Fibroblast of upper back skin (primary cell): ENCODE measurements around the gene MEF2B.
"Not testable (repeated sequence)": the region's sequence is repeated elsewhere in the genome, so short reads cannot be mapped to it uniquely, and the experiment has no call there.

Experiments
- DNase-seq: peaks from one replicate; pipeline ENCODE4 v3.0.0-alpha.2; 2013

The MEF2B gene

DNA sequence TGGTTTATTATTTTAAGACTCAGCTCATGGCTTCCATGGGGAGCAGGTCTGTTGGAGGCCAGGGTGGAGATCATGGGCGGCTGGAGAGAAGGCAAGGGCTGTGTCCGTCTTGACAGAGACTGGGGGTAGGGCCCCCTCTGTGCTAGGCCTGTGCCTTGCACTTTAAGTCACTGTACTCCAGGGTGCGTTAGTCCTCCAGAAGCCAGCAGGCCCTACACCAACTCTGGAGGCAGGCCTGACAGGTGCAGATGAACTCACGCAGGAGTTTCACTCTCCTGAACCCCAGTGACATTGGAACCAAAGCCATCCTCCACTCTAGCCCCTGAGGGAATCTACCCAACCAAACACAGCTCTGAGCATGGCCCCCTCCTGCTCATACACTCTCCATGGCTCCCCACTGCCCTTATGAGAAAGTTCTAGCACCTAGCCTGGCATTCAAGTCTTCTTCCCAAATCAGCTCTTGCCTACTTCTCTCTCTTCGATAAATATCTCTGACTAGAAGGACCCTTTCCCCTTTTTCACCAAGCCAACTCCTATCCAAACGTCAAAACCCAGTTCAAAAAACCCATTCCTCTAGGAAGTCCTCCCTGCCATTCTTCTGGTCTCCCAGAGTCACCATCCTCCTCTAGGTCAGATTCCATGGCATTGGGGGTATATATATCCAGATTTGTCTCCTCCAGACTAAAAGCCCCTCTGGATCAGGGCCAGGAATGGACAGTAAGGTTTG lies 15.1 kb downstream of the MEF2B start:
- no peak for DNase-seq

DNA sequence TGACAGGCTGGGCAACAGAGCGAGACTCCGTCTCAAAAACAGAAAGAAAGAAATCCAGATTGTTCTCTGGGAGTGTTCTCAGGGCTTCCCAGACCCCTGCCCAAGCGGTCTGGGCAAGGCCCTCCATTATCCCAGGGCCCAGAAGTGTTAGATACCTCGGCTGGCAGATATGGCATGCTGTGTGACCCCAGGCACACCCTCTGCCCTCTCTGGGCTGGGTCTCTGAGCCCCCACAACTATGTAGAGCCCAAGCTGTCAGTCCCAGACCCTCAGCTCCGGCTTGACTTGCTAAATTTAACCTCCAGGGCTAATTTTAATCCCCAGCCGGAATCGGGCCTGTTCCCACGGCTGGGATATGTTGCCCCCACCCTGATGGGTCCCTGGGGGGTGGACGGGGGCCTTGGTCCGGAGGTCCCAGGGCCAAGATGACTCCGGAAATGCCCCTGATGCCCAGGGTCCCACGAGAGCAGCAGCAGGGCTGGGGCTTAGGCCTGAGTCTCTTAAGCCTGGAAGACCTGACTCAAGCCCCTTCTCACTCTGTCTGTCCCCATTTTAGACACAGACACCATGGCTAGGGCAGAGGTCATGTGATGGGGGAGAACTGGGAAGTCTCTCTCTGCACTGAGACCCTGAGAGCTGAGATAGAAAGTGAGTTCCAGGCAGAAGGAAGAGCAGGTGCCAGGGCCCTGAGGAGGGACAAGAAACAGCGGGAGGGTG lies 17.2 kb downstream of the MEF2B start:
- DNase-seq, result no peak

GRCh38 chr19:19151418-19151817 lies 18.6 kb downstream of the MEF2B start:
- no peak for DNase-seq

DNA sequence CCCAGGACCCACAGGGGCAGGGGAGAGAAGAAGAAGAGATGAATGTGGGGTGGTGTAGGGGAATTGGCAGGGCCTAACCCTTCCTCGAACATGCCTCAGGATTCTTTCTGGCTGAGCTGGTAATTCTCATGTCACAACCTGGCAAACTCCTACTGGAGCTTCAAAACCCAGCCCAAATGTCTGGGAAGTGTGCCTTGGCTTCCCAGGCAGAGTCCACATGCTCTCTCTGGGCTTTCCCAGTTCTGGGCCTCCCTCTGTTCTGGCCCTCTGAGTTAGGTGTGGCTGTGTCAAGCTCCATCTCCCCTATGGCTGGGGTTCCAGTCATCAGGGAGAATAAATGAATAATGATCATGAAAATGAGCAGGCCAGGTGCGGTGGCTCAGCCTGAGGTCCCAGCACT lies 20.6 kb downstream of the MEF2B start:
- DNase-seq, result no peak

GRCh38 chr19:19148504-19148903 lies 21.6 kb downstream of the MEF2B start:
- DNase-seq, result not testable (repeated sequence)

DNA sequence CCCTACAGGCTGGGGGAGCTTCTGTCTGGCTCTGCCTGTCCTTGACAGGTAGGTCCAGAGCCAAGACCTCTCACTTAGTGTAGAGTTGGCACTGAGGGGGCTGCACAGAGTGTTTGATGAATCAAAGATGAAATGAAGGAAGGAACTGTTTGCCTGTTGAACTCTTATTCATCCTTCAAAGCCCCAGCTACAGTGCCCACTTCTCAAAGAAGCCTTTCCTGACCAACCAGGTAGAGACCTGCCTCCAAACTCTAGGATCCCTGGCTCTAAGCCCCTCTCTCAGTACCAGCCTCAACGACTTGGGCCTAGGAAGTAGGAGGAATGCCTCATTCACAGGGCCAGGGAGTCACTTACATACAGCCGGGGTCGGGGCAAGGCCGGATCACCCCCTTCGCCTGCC lies 22.7 kb downstream of the MEF2B start:
- DNase-seq, result no peak

DNA sequence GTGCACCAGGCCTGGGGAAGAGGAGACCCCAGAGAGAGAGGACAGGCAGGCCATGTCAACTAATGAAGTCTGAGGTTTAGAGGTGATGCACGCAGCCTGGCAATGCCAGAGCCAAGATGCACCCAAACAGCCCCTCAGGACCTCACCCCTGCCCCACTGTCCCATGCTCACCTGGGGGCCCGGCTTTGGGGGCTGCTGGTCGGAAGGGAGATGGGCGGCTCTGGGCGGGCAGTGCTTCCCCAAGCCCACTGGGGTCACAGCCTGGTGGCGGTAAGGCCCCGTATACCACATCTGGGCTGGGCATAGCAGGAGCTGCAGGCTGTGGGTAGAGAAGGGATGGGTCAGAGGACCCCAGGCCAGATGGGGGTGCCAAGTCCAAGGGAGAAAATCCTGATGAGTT lies 23.2 kb downstream of the MEF2B start:
- DNase-seq, result no peak

DNA sequence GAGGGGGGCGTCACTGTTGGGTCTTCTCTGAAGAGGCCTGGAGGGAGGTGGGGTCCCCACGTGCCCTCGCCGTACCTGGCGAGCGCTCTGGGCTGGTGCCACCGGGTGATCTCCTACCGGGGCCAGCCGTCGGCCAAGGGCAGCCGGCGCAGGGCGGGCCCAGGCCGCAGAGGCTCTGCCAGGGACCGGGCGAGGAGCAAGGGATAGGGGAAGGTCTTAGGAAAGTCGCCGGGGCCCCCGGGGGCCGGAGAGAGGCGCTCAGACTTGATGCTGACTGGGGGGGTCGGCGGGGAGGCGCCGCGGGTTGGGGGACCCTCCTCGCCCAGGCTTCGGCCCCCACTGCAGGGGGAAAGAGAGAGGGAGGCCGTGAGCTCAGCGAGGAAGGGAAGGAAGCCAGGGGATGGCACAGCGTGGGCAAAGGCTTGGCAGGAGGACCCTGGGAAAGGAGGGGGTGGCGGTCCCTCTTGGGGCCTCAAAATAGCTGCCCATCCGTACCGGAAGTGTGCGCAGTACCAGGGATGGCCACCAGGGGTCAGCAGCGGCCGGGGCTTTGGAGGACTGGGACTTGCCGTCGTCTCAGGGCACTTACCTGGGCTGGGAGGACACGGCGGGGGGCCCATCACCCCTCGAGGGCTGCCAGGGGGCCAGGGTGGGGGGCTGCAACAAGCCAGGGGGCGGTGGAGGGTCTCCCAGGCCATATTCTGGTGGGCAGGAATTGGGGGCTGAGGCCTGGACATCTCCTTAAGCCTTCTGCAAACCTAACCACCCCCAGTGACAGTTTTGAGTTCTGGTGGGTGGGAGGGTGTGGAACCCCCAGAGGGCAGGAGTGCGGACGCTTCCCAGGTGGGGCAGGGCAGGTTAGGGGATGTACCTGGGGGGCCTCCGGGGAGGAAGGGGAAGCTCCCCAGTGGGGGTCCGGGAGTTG lies 24.1 kb downstream of the MEF2B start:
- peak; percentile 52 for DNase-seq

DNA sequence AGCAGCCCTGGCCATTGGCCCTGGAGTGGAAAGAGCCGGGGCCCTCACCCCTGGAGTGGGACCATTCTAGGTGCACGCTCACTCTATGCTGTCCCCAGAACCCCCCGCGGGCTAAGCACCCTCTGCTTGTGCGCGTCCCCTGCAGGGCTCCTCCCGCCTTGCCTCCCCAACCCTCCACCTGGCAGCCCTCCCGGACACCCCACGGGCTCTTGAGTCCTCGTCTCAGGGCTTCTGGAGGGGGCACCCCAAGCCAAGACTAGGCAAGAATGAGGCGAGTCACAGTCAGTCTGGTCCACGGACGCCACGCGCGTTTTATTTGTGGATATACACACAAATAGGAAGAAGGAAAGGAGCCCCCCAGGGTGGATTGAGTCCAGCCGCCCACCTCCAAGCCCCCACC lies 24.8 kb downstream of the MEF2B start:
- no peak for DNase-seq

DNA sequence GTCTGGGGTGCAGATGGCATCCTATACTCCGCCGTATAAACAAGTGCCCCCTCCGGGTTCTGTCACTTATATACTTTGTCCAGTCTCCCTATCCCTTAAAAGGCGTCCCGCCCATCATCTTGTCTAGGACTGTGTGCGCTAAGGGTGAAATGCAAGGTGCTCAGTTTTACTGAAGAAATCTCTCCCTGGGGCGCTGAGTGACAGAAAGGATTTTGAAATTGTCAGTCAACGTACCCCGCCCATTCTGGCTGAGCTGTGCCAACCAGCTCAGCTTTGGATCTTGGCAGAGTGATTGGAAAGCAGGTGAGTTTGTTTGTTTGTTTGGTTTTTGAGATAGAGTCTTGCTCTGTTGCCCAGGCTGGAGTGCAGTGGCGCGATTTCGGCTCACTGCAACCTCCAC lies 27.7 kb downstream of the MEF2B start:
- DNase-seq, result no peak

GRCh38 chr19:19140476-19140875 lies 29.6 kb downstream of the MEF2B start:
- DNase-seq, result no peak

DNA sequence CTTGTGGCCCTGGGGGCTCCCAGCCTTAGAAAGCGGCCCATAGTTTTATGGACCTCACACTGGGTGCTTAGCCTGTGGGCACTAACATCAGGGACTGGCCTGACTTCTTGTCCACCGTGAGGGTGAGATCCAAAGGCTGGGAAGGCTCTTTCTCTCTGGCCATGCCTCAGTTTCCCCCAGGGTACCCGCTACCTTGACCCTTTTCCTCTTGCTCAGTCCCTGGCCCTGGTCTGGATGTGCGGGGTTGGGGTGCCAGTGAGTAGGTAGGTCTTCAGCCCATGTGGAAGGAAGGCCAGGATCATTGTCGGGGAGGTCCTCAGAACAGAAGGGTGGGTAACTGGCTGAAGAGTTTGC lies 30.2 kb downstream of the MEF2B start:
- DNase-seq, result no peak

DNA sequence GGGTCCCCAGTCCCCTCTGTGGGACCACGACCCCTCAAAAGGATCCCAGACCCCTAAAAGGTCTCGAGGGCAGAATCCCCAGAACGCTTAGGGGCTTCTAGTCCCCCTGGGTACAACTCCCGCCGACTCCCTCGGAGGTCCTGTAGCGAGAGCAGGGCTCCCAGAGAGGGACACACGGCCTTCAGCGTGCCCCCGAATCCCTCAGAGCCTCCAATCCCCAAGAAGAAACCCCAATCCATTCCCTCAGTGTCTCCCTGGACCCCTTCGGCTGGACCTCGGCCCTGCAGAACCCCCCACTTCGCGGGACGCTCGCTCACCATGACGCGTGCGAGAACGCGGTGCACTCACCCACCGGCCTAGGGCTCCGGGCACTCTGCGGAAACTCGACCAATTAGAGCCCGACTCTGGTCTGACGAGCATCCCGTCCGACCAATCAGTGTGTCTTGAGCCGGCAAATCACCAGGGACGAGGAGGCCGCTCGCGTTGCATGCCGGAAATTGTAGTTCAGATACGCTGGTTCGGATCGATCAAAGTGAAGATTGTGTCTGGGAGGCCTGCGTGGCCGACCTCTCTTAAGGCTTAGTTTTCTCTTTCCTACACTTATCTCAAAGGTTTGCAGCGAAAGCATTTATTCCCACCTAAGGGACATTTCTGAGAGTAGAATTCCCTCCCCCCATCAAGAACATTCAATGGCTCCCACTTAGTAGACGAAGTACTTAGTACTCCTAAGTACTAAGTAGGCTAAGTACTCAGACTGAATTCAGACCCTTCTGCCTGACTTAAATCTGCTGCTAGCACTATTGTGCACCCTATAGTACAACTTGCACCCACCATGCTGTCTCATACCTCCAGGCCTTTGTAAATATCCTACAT lies 31.7 kb downstream of the MEF2B start, which contains the start of gene TMEM161A:
Gene TMEM161A, minus strand, starts transcription at position 370 of the 873 bp plus-strand sequence. Its CDS starts 50 bp downstream, at position 320.
- DNase-seq, result peak; percentile 99

DNA sequence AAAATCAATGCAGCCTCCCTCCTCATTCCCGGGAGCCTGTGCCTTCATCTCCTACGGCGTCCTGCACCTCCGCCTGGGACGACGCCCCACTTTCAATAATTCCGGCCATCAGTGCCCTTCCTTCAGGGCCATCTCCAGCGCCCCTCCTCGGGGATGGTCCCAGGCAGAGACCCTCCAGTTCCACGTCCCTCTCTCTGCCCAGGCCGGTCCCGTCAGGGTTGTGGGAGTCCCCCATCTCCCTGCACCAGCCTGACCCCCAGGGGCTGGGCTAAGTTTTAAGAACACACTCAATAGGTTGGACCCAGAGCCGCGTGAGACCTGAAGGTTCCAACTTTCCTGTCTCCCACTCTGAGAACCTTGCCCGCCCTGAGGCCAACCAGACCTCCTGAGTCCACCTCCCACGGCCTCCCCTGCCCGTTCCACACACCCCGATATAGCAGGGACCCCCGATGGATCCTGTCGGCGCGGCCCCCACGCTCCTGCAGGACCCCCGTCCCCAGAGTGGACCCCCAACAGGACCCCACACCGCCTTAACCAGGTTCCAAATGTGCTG lies 32.4 kb downstream of the MEF2B start:
- no peak for DNase-seq

DNA sequence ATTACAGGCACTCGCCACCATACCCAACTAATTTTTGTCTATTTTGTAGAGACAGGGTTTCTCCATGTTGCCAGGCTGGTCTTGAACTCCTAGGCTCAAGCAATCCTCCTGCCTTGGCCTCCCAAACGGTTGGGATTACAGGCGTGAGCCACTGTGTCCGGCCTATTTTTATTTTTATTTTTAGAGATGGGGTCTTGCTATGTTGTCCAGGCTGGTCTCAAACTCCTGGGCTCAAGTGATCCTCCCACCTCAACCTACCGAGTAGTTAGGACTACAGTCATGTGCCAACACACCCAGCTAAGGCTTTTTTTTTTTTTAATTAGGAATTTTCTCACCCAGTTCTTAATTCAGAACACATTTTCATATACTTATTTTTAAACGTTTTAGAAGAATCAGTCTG lies 34.4 kb downstream of the MEF2B start:
- not testable (repeated sequence) for DNase-seq

GRCh38 chr19:19134687-19135158 lies 35.3 kb downstream of the MEF2B start:
- no peak for DNase-seq

DNA sequence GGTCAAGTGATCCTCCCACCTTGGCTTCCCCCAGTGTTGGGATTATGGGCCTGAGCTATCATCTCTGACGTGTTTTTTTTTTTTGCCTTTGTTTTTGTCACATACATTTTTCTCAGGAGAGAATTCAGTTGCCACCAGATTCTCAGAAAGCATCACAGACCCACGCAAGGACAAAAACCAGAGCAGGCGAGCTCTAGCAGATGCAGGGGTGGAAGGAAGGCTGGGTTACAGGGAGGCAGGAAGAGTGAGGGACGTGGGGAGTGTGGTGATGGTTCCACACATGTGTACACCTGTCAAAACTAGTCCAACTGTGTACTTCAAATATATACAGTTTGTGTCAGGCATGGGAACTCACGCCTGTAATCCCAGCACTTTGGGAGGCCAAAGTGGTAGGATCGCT lies 36.1 kb downstream of the MEF2B start:
- no peak for DNase-seq

DNA sequence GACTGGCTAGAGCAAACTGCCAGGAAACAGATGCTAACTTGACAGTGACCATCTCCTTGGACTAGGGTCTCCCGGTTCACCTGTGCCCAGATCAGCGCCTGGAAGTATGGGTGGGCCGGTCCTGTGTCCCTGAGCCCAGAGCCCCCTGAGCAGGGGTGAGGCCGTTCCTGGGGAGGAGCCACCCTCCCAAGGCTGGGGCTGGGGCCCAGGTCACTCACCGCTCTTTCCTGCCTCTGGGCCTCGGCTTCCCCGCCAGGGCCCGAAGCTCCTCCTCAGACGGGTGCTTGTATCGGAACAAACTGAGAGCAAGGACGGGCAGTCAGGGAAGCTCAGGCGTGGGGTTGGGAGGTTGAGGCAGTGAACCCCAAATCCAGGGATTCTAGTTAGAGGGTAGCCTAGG lies 37.2 kb downstream of the MEF2B start:
- DNase-seq, result no peak

DNA sequence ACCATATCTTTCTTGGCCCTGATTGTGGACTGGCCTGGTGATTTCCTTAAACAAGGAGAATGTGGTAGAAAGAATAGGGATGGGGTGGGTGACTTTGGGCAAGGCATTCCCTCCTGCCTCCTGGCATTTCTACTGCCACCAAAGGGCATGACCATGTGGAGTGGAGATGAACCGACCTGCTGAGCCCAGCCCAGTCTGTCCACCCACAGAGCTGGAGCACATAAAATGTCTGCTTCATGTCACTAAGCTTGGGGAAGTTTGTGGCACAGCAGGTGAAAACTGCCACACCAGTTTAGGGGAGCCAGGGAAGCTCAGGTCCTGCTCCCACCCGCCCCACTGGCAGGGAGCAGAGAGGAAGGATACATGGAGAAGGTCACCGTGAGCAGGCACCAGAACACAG lies 38.1 kb downstream of the MEF2B start:
- DNase-seq, result no peak

- DNase-seq, result no peak
These were observed 44.0 kb downstream of the MEF2B start for GRCh38 chr19:19126102-19126501.

DNA sequence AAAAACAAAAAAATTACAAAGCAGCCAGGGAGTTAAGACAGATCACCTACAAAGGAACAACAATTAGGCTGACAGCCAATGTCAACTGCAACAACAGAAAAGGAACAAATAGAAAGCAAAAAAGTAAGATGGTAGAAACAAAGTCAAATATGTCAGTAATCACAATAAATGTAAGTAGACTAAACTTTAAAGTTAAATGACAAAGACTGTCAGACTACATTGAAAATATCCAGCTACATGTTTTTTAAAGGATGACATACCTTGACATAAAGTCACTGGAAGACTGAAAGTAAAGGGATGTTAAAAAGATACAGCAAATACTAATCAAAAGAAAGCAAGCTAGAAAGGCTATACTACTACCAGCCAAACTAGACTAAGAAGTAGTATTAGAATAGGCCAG lies 46.7 kb downstream of the MEF2B start:
- no peak for DNase-seq

- DNase-seq, result no peak
These were observed 47.2 kb downstream of the MEF2B start for GRCh38 chr19:19122902-19123301.
